Measurements from ENCODE around the gene F13A1.

GRCh38 chr6:6169141-6169540, 151.3 kb downstream of the F13A1 start:
- no peak for TF ChIP-seq CTCF (IDR thresholded peaks at IDR 0.05)
- TF ChIP-seq POLR2A (IDR thresholded peaks at IDR 0.05): no peak
- no peak for TF ChIP-seq EP300 (IDR thresholded peaks at IDR 0.05)
